Kidney glomerular epithelial cell (primary cell): ENCODE data around the gene GARRE1.
A peak's percentile ranks its signal among the peaks of the same experiment; 100 is the strongest.
"Not testable (repeated sequence)": the region's sequence is repeated elsewhere in the genome, so short reads cannot be mapped to it uniquely, and the experiment has no call there.

Experiments used
- DNase-seq: peaks from one replicate; lab custom pipeline; 2025; lab: John Stamatoyannopoulos, UW

Gene GARRE1

GRCh38 chr19:34232566-34233481, 21.5 kb upstream of the GARRE1 start:
- DNase-seq, result peak; percentile 87

- no peak for DNase-seq
These were observed 18.9 kb upstream of the GARRE1 start for GRCh38 chr19:34235425-34235940.

DNA sequence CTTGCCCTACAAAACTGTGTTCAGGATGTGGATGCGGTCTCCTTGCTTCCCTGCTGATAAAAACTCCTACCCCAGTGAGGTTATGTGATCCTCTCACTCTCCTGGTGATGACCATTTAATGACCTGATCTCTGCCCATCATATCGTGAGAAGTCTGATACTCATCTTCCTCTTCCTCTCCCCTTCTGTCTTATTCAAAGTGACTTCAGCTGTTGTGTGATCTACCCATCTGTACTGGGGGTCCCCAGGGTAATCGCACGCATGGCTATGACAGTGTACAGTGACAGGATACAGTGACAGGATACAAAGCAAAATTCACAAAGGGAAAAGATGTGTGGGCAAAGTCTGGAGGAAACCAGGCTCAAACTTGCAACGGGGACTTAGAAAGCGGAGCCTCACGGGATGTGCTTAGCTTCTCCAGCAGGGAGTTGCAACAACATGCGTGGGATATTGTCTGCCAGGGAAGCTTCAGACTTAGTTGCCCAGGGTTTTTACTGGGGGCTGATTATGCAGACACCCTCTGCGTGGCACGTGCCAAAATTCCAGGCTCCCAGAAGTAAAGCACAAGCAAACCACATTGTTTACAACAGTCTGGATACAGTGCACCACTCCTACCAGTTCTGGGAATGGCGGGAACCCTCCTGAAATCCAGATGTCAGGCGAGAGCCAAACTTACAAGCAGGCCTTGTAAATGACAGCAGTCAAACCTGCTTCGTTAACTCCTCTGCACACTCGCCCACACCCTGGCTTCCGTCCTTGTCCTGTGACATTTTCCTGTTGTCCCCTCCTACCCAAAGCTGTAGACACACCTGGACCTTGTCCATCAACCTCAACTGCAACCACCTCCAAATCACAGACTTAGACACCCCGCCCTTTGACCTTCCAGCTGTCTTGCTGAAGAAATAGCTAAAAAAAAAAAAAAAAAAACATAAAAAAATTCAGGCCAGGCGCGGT, 18.0 kb upstream of the GARRE1 start:
- DNase-seq, result no peak

GRCh38 chr19:34237283-34237682, 17.1 kb upstream of the GARRE1 start:
- no peak for DNase-seq

GRCh38 chr19:34237939-34238338, 16.4 kb upstream of the GARRE1 start:
- DNase-seq, result no peak

- DNase-seq, result no peak
These were observed 12.6 kb upstream of the GARRE1 start for GRCh38 chr19:34241513-34242337.

- not testable (repeated sequence) for DNase-seq
These were observed 11.0 kb upstream of the GARRE1 start for GRCh38 chr19:34243138-34243875.

DNA sequence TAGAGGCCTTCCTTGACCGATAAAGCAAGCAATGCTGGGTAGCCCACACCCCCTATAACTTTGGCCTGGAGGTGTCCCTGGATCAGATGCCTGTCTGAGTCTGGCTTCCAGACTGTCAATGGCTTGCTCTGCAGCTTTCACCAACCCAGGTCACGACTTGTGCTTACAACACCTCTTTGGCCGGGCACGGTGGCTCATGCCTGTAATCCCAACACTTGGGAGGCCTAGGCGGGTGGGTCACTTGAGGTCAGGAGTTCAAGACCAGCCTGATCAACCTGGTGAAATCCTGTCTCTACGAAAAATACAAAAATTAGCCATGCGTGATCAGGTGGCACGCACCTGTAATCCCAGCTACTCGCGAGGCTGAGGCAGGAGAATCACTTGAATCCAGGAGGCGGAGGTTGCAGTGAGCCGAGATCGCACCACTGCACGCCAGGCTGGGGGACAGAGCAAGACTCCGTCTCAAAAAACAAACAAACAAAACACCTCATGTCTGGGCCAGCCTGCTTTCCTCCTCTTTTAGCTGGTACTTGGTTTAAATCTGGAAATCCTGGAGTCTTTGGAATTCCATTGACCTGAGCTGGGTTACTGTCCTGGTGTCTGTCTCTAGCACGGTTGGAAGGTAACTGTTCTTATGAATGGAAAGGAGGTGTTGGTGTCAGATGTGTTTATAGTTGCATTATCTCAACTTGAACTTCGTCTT, 10.3 kb upstream of the GARRE1 start:
- no peak for DNase-seq

- DNase-seq, result no peak
These were observed 9.6 kb upstream of the GARRE1 start for GRCh38 chr19:34244611-34245299.

DNA sequence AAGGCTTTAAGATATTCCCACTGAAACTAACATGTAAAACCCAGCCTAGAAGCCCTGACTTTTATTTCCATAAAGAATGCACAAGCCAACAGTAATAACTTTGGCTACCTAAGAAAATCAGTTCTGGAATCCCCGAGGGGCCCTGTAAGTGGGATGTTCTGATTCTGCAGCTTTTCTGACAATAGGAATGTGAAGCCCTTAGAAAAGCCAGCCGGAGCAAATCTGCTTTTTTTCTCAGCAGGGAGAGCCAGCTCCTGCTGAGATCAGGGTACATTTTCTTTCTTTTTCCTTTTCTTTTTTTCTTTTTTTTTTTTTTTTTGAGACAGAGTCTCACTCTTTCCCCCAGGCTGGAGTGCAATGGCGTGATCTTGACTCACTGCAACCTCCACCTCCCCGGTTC, 8.0 kb upstream of the GARRE1 start:
- no peak for DNase-seq

DNA sequence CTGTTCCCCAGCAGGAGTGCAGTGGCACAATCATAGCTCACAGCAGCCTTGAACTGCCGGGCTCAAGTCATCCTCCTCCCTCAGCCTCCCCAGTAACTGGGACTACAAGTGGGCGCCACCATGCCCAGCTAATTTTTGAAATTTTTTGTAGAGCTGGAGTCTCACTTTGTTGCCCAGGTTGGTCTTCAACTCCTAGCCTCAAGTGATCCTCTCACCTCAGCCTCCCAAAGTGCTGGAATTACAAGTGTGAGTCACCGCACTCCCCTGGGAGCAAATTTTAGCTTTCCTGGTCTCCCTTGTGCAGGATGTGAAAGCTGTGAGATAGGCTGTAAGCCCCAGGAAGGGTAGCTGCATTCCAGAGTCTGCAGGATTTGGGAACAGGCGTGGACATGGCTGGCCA, 5.4 kb upstream of the GARRE1 start:
- no peak for DNase-seq

GRCh38 chr19:34253167-34253566, 1.2 kb upstream of the GARRE1 start:
- DNase-seq, result not testable (repeated sequence)

DNA sequence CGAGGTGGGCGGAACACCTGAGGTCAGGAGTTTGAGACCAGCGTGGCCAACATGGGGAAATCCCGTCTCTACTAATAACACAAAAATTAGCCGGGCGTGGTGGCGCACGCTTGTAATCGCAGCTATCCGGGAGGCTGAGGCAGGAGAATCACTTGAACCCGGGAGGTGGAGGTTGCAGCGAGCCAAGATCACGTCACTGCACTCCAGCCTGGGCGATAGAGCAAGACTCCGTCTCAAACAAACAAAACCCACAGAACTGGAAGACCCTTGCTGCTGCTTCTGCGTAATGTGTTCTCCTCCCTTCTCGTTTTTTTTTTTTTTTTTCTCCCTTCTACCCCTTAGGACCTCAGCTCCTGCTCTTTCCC, 691 bp upstream of the GARRE1 start:
- not testable (repeated sequence) for DNase-seq

- no peak for DNase-seq
These were observed 511 bp downstream of the GARRE1 start for GRCh38 chr19:34254698-34255432.

DNA sequence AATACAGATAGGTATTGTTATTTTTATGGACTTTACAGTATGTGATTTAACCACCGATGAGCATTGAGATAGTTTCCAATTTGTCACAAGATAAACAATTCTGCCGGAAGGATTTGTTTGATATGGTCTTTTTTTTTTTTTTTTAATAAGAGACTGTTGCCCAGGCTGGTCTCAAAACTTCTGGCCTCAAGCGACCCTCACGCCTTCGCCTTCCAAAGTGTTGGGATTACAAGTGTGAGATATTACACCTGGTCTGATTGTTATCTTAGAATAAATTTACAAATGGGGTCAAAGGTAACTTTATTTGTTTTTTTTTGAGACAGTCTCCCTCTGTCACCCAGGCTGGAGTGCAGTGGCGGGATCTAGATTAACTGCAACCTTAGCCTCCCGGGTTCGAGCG, 1.2 kb downstream of the GARRE1 start:
- no peak for DNase-seq

- no peak for DNase-seq
These were observed 2.6 kb downstream of the GARRE1 start for GRCh38 chr19:34256835-34257558.

- no peak for DNase-seq
These were observed 3.2 kb downstream of the GARRE1 start for GRCh38 chr19:34257559-34257924.

GRCh38 chr19:34259367-34260095, 5.2 kb downstream of the GARRE1 start:
- DNase-seq, result no peak
